Caco-2 (cell line): ENCODE results near the gene HK1. TPM values are rescaled to one million over a fixed set of nuclear protein-coding genes. Genes with fewer than 3 reads are reported as not detected.

Experiments
- BruUV-seq: library from RNA; stranded (reverse); fragments of 400-500 nt; replicated peaks from 2 replicates; lab custom pipeline; 2021; lab: Mats Ljungman, UMichigan
- CTCF ChIA-PET: fragments of 300-600 bp; sonication (Branson Sonifier 250); formaldehyde crosslinking; loops from one replicate; lab custom pipeline; 2022; ENCODE audit warnings: antibody characterized with exemption; lab: Charles Lee
- POLR2A ChIA-PET: fragments of 300-600 bp; sonication (Branson Sonifier 250); formaldehyde crosslinking; loops from one replicate; lab custom pipeline; 2022; ENCODE audit warnings: antibody characterized with exemption; lab: Charles Lee
- DNase-seq, 2 experiments: peaks; one replicate each; pipeline versions ENCODE4 v3.0.0 to v3.0.0-alpha.2; 2020 to 2022
- H3K27me3 ChIP-seq: replicated peaks from 2 replicates; pipeline ENCODE4 v1.6.0; 2011; ENCODE audit warnings: low read length; ENCODE audit not compliant: control insufficient read depth, insufficient read depth
- H3K36me3 ChIP-seq: 2 replicates; pipeline ENCODE4 v1.5.1; 2011; ENCODE audit warnings: low read length; ENCODE audit not compliant: control insufficient read depth, insufficient read depth
- H3K4me1 ChIP-seq: fragments of 250-450 bp; sonication (Bioruptor Pico); 2 replicates; pipeline ENCODE4 v1.5.1; 2020; ENCODE audit warnings: mild to moderate bottlenecking
- H3K4me3 ChIP-seq: 2 replicates; pipeline ENCODE4 v1.5.1; 2011; ENCODE audit warnings: low read depth, mild to moderate bottlenecking, control low read depth, low read length
- H3K9me3 ChIP-seq: fragments of 250-450 bp; sonication (Bioruptor Pico); 2 replicates; pipeline ENCODE4 v1.5.1; 2020; ENCODE audit warnings: mild to moderate bottlenecking, moderate library complexity
- H3K27ac Mint-ChIP-seq: one replicate; pipeline ENCODE4 v1.8.0; 2022; ENCODE audit warnings: mixed read lengths; ENCODE audit not compliant: unreplicated experiment
- H3K27me3 Mint-ChIP-seq: one replicate; pipeline ENCODE4 v1.8.0; 2022; ENCODE audit warnings: mixed read lengths; ENCODE audit not compliant: insufficient read depth, unreplicated experiment
- H3K36me3 Mint-ChIP-seq: one replicate; pipeline ENCODE4 v1.8.0; 2022; ENCODE audit warnings: mild to moderate bottlenecking, mixed read lengths; ENCODE audit not compliant: insufficient read depth, unreplicated experiment
- H3K4me1 Mint-ChIP-seq: one replicate; pipeline ENCODE4 v1.8.0; 2022; ENCODE audit warnings: low read depth, mixed read lengths; ENCODE audit not compliant: unreplicated experiment
- H3K4me3 Mint-ChIP-seq: one replicate; pipeline ENCODE4 v1.8.0; 2022; ENCODE audit warnings: mild to moderate bottlenecking, moderate library complexity, mixed read lengths; ENCODE audit not compliant: unreplicated experiment
- H3K9me3 Mint-ChIP-seq: one replicate; pipeline ENCODE4 v1.8.0; 2022; ENCODE audit warnings: mixed read lengths; ENCODE audit not compliant: unreplicated experiment
- CTCF ChIP-seq, 2 experiments: fragments of 200-600 bp in 1 of 2; IDR thresholded peaks; 1 replicate in 1 of 2; 2 replicates in 1 of 2; pipeline versions ENCODE4 v1.5.1 to v1.8.0; 2011 to 2022; ENCODE audit warnings: antibody characterized with exemption in 1 of 2, control low read depth in 1 of 2, inconsistent platforms in 1 of 2, low read depth in 1 of 2, low read length in 1 of 2, mild to moderate bottlenecking in 1 of 2, moderate library complexity in 1 of 2; ENCODE audit not compliant: insufficient read depth in 1 of 2, severe bottlenecking in 1 of 2, unreplicated experiment in 1 of 2
- intact Hi-C: fragments of 100-400 bp; cut with micrococcal nuclease; formaldehyde crosslinking; loops from one replicate; pipeline ENCODE4 v1.10.0; 2022; ENCODE audit not compliant: unreplicated experiment
- total RNA-seq: library from RNA; stranded (reverse); gene quantifications from 2 replicates; pipeline ENCODE4 v1.2.3, GENCODE V29; 2022

HK1 gene
- total RNA-seq, 1 experiment from 2014 or later: 35.4 TPM

- H3K4me3 Mint-ChIP-seq: no peak overlapping the region
- H3K27me3 ChIP-seq: no peaks in the 10 kb centered on the region
- POLR2A ChIA-PET: no interaction called here
- peaks cover 25% of the 10 kb centered on the region for H3K4me1 ChIP-seq
- no peaks in the 10 kb centered on the region for H3K9me3 ChIP-seq
- H3K9me3 Mint-ChIP-seq: no peaks in the 10 kb centered on the region
- no peak for TF ChIP-seq CTCF (IDR thresholded peaks at IDR 0.05; ENCODE audit: insufficient read depth in 1 of 2, low read depth in 1 of 2, low read length in 1 of 2, severe bottlenecking in 1 of 2, unreplicated experiment in 1 of 2)
- CTCF ChIA-PET: interaction anchor here (3.3 kb wide), 1 partner anchor 11 kb away, joined by 25 read pairs; no protein-coding TSS in a partner anchor
- intact Hi-C loops: no loop called here
- no TSS peak for BruUV-seq
- H3K27me3 Mint-ChIP-seq: no peaks in the 10 kb centered on the region
- DNase-seq: no peak
- H3K27ac Mint-ChIP-seq: no peak overlapping the region
- H3K4me3 ChIP-seq: no peak overlapping the region
- H3K36me3 ChIP-seq: no peaks in the 10 kb centered on the region
- H3K36me3 Mint-ChIP-seq: no peaks in the 10 kb centered on the region
- H3K4me1 Mint-ChIP-seq: peaks cover 12% of the 10 kb centered on the region
These were observed 141.4 kb downstream of the HK1 start for GRCh38 chr10:69419744-69420126.

GRCh38 chr10:69421611-69422308 is 143.5 kb downstream of the HK1 start:
- no peaks in the 10 kb centered on the region for H3K27me3 ChIP-seq
- POLR2A ChIA-PET: interaction anchor here (0.9 kb wide), 1 partner anchor 13 kb away, joined by 3 read pairs; no protein-coding TSS in a partner anchor
- no peaks in the 10 kb centered on the region for H3K9me3 ChIP-seq
- Mint-ChIP-seq H3K27me3 (no peaks in the 10 kb centered on the region), H3K4me3 (no peak overlapping the region), H3K27ac (no peak overlapping the region), H3K4me1 (peaks cover 31% of the 10 kb centered on the region), H3K9me3 (no peaks in the 10 kb centered on the region), H3K36me3 (peaks cover 7% of the 10 kb centered on the region)
- H3K36me3 ChIP-seq: no peaks in the 10 kb centered on the region
- no peak for DNase-seq
- H3K4me3 ChIP-seq: no peak overlapping the region
- peaks cover 42% of the 10 kb centered on the region for H3K4me1 ChIP-seq
- TF ChIP-seq CTCF (IDR thresholded peaks at IDR 0.05; ENCODE audit: insufficient read depth in 1 of 2, low read depth in 1 of 2, low read length in 1 of 2, severe bottlenecking in 1 of 2, unreplicated experiment in 1 of 2): no peak
- CTCF ChIA-PET: interaction anchor here (1.8 kb wide), 1 partner anchor 13 kb away, joined by 7 read pairs; no protein-coding TSS in a partner anchor
- no TSS peak for BruUV-seq
- intact Hi-C loops: no loop called here

- ChIA-PET POLR2A (no interaction called here), CTCF (interaction anchor here (1.8 kb wide), 1 partner anchor 14 kb away, joined by 7 read pairs; no protein-coding TSS in a partner anchor)
- Mint-ChIP-seq H3K27ac (no peak overlapping the region), H3K9me3 (no peaks in the 10 kb centered on the region), H3K4me3 (no peak overlapping the region), H3K4me1 (peaks cover 33% of the 10 kb centered on the region), H3K27me3 (no peaks in the 10 kb centered on the region), H3K36me3 (peaks cover 7% of the 10 kb centered on the region)
- H3K27me3 ChIP-seq: no peaks in the 10 kb centered on the region
- peaks cover 35% of the 10 kb centered on the region for H3K4me1 ChIP-seq
- no peak for TF ChIP-seq CTCF (IDR thresholded peaks at IDR 0.05; ENCODE audit: insufficient read depth in 1 of 2, low read depth in 1 of 2, low read length in 1 of 2, severe bottlenecking in 1 of 2, unreplicated experiment in 1 of 2)
- no TSS peak for BruUV-seq
- no peaks in the 10 kb centered on the region for H3K36me3 ChIP-seq
- intact Hi-C loops: no loop called here
- H3K9me3 ChIP-seq: no peaks in the 10 kb centered on the region
- H3K4me3 ChIP-seq: no peak overlapping the region
- no peak for DNase-seq
These were observed 144.4 kb downstream of the HK1 start for GRCh38 chr10:69422676-69423075.
